ENCODE measurements around the gene PLCB4.

Gene PLCB4

GRCh38 chr20:9062066-9062465 lies 6.8 kb upstream of the PLCB4 start:
- no peak for DNase-seq

GRCh38 chr20:9066191-9066590 lies 2.7 kb upstream of the PLCB4 start:
- no peak for DNase-seq

- DNase-seq: no peak
Measured at GRCh38 chr20:9068233-9068801, 570 bp upstream of the PLCB4 start.

GRCh38 chr20:9070304-9070703 lies 1.4 kb downstream of the PLCB4 start:
- peak in 1 of 2 experiments; percentile 14 for DNase-seq

GRCh38 chr20:9071976-9072726 lies 3.3 kb downstream of the PLCB4 start:
- peak in 1 of 2 experiments; percentile 17 for DNase-seq

- DNase-seq: no peak
Measured at GRCh38 chr20:9072861-9073500, 4.1 kb downstream of the PLCB4 start.

- DNase-seq: no peak
Measured at GRCh38 chr20:9075264-9076095, 6.6 kb downstream of the PLCB4 start.

GRCh38 chr20:9076440-9076839 lies 7.6 kb downstream of the PLCB4 start:
- no peak for DNase-seq

- peak in 1 of 2 experiments; percentile 87 for DNase-seq
Measured at GRCh38 chr20:9078826-9079731, 10.2 kb downstream of the PLCB4 start.

GRCh38 chr20:9081423-9081966 lies 12.6 kb downstream of the PLCB4 start:
- DNase-seq: no peak

GRCh38 chr20:9082741-9083140 lies 13.9 kb downstream of the PLCB4 start:
- no peak for DNase-seq

- no peak for DNase-seq
Measured at GRCh38 chr20:9087531-9088217, 18.8 kb downstream of the PLCB4 start.

- DNase-seq: no peak
Measured at GRCh38 chr20:9088556-9088955, 19.7 kb downstream of the PLCB4 start.

- no peak for DNase-seq
Measured at GRCh38 chr20:9092113-9092512, 23.2 kb downstream of the PLCB4 start.

GRCh38 chr20:9092655-9093054 lies 23.8 kb downstream of the PLCB4 start:
- DNase-seq: no peak

GRCh38 chr20:9093218-9093957 lies 24.5 kb downstream of the PLCB4 start:
- DNase-seq: no peak

- no peak for DNase-seq
Measured at GRCh38 chr20:9099372-9099771, 30.5 kb downstream of the PLCB4 start.

- DNase-seq: no peak
Measured at GRCh38 chr20:9100691-9101090, 31.8 kb downstream of the PLCB4 start.

- no peak for DNase-seq
Measured at GRCh38 chr20:9102456-9102855, 33.6 kb downstream of the PLCB4 start.

GRCh38 chr20:9103955-9104354 lies 35.1 kb downstream of the PLCB4 start:
- no peak for DNase-seq

- no peak for DNase-seq
Measured at GRCh38 chr20:9108260-9108659, 39.4 kb downstream of the PLCB4 start.

Measured in cerebellar nuclear complex (tissue), 1 donor.